GM10248 (cell line): ENCODE measurements around the gene ALDH3B2.
"Not testable (repeated sequence)": the region's sequence is repeated elsewhere in the genome, so short reads cannot be mapped to it uniquely, and the experiment has no call there.

Experiments
- CTCF ChIA-PET: fragments of 300-600 bp; sonication (Branson Sonifier 250); formaldehyde crosslinking; extraction: SDS; loops from one replicate; lab custom pipeline; 2021; ENCODE audit warnings: antibody characterized with exemption; lab: Yijun Ruan, JAX
- POLR2A ChIA-PET: fragments of 350-650 bp; sonication (Branson Sonifier 250); formaldehyde crosslinking; extraction: SDS; loops from one replicate; lab custom pipeline; 2020; ENCODE audit warnings: antibody characterized with exemption; lab: Yijun Ruan, JAX
- DNase-seq: peaks from one replicate; pipeline ENCODE4 v3.0.0; 2012; ENCODE audit errors: extremely low spot score
- CTCF ChIP-seq: IDR thresholded peaks from 2 replicates; pipeline ENCODE4 v1.5.1; 2012; ENCODE audit warnings: mild to moderate bottlenecking, low read depth; ENCODE audit errors: extremely low read depth, missing control alignments, control extremely low read depth

Gene ALDH3B2

GRCh38 chr11:67628710-67629385, 45.6 kb downstream of the ALDH3B2 start:
- TF ChIP-seq CTCF = no peak
- POLR2A ChIA-PET = interaction anchor here (1.2 kb wide), 1 partner anchor 15 kb away, joined by 6 read pairs; no protein-coding TSS in a partner anchor
- DNase-seq = no peak
- CTCF ChIA-PET = interaction anchor here (0.7 to 7.7 kb wide), 28 partner anchors 9 to 272 kb away, joined by 3 to 142 read pairs (median 6); partner anchors contain the start of genes ACY3, ALDH3B2, CLCF1 and GSTP1

GRCh38 chr11:67627812-67628624, 46.4 kb downstream of the ALDH3B2 start:
- ChIA-PET POLR2A (no interaction called here), CTCF (interaction anchor here (1.4 to 7.7 kb wide), 17 partner anchors 8 to 272 kb away, joined by 4 to 142 read pairs (median 19); partner anchors contain the start of genes ACY3, ALDH3B2, GSTP1 and TBX10)
- no peak for TF ChIP-seq CTCF
- DNase-seq = no peak

- DNase-seq = no peak
- no peak for TF ChIP-seq CTCF
- CTCF ChIA-PET = interaction anchor here (1.4 to 7.7 kb wide), 7 partner anchors 8 to 32 kb away, joined by 6 to 142 read pairs (median 31); partner anchors contain the start of genes ACY3 and TBX10
- POLR2A ChIA-PET = no interaction called here
Measured at GRCh38 chr11:67627441-67627811, 47.0 kb downstream of the ALDH3B2 start.

GRCh38 chr11:67626970-67627369, 47.5 kb downstream of the ALDH3B2 start:
- no peak for DNase-seq
- CTCF ChIA-PET = interaction anchor here (1.3 to 7.7 kb wide), 4 partner anchors 9 to 33 kb away, joined by 6 to 142 read pairs (median 68); partner anchors contain the start of gene ACY3
- TF ChIP-seq CTCF = no peak
- POLR2A ChIA-PET = no interaction called here

- CTCF ChIA-PET = interaction anchor here (1.3 to 7.7 kb wide), 3 partner anchors 8 to 23 kb away, joined by 6 to 142 read pairs (median 64); partner anchors contain the start of gene ACY3
- DNase-seq, POLR2A ChIA-PET: not testable (repeated sequence)
Measured at GRCh38 chr11:67626131-67626833, 48.1 kb downstream of the ALDH3B2 start.

- POLR2A ChIA-PET, DNase-seq: not testable (repeated sequence)
- CTCF ChIA-PET = interaction anchor here (1.0 kb wide), 1 partner anchor 15 kb away, joined by 3 read pairs; no protein-coding TSS in a partner anchor
Measured at GRCh38 chr11:67623795-67624194, 50.6 kb downstream of the ALDH3B2 start.

GRCh38 chr11:67622905-67623304, 51.5 kb downstream of the ALDH3B2 start:
- DNase-seq, POLR2A ChIA-PET: not testable (repeated sequence)
- CTCF ChIA-PET = interaction anchor here (1.0 to 1.1 kb wide), 2 partner anchors 9 to 14 kb away, joined by 3 read pairs; no protein-coding TSS in a partner anchor

GRCh38 chr11:67621928-67622327, 52.5 kb downstream of the ALDH3B2 start:
- POLR2A ChIA-PET, DNase-seq: not testable (repeated sequence)
- CTCF ChIA-PET = interaction anchor here (1.6 kb wide), 1 partner anchor 239 kb away, joined by 3 read pairs; no protein-coding TSS in a partner anchor

- POLR2A ChIA-PET, DNase-seq: not testable (repeated sequence)
- CTCF ChIA-PET = interaction anchor here (1.0 to 2.4 kb wide), 3 partner anchors 8 to 238 kb away, joined by 3 to 26 read pairs (median 3); partner anchors contain the start of gene NUDT8
Measured at GRCh38 chr11:67620621-67621020, 53.8 kb downstream of the ALDH3B2 start.

GRCh38 chr11:67619683-67620618, 54.5 kb downstream of the ALDH3B2 start:
- CTCF ChIA-PET = interaction anchor here (0.6 to 2.4 kb wide), 4 partner anchors 9 to 237 kb away, joined by 3 to 26 read pairs (median 3); partner anchors contain the start of gene NUDT8
- POLR2A ChIA-PET, DNase-seq: not testable (repeated sequence)
